DND-41 (cell line): ENCODE results near the gene POLE2.

ENCODE experiments used
- EZH2 ChIP-seq: IDR thresholded peaks from 3 replicates; pipeline ENCODE4 v1.6.1; 2012; ENCODE audit warnings: borderline replicate concordance, low read depth, mild to moderate bottlenecking, moderate library complexity, low read length, inconsistent platforms; ENCODE audit not compliant: severe bottlenecking
- TF ChIP-seq, protein P1 (sequence below): IDR thresholded peaks from 2 replicates; pipeline ENCODE4 v1.5.1; 2012; ENCODE audit warnings: borderline replicate concordance, low read length, moderate library complexity, mild to moderate bottlenecking; ENCODE audit not compliant: poor library complexity, severe bottlenecking; ENCODE audit errors: extremely low read depth

DNA sequence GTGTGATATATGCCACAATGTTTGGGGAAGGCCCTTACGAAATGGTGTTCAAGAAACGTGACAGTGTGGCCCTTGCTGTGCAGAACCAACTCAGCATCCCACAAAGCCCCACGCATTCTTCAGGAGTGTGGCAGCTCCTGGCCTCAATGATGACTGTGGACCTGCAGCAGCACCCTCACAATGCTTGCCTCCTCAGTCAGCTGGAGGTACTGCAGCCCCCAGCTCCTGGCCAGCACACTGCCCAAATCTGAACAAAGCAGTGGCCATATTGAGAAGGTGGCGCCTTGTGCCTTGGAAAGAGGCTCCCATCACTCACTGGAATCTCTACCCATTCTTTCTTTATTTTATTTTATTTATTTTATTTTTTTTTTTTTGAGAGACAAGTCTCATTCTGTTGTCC lies 10.4 kb downstream of the POLE2 start:
- TF ChIP-seq, protein P1, sequence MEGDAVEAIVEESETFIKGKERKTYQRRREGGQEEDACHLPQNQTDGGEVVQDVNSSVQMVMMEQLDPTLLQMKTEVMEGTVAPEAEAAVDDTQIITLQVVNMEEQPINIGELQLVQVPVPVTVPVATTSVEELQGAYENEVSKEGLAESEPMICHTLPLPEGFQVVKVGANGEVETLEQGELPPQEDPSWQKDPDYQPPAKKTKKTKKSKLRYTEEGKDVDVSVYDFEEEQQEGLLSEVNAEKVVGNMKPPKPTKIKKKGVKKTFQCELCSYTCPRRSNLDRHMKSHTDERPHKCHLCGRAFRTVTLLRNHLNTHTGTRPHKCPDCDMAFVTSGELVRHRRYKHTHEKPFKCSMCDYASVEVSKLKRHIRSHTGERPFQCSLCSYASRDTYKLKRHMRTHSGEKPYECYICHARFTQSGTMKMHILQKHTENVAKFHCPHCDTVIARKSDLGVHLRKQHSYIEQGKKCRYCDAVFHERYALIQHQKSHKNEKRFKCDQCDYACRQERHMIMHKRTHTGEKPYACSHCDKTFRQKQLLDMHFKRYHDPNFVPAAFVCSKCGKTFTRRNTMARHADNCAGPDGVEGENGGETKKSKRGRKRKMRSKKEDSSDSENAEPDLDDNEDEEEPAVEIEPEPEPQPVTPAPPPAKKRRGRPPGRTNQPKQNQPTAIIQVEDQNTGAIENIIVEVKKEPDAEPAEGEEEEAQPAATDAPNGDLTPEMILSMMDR: peak; percentile 26
- TF ChIP-seq EZH2: no peak
